Brain pericyte (primary cell): ENCODE data around the gene PHPT1.
A peak's percentile ranks its signal among the peaks of the same experiment; 100 is the strongest.
"Not testable (repeated sequence)": the region's sequence is repeated elsewhere in the genome, so short reads cannot be mapped to it uniquely, and the experiment has no call there.

Experiments used
- DNase-seq: peaks from one replicate; pipeline ENCODE4 v3.0.0-alpha.2; 2012; ENCODE audit warnings: low read depth, low spot score

The PHPT1 gene

DNA sequence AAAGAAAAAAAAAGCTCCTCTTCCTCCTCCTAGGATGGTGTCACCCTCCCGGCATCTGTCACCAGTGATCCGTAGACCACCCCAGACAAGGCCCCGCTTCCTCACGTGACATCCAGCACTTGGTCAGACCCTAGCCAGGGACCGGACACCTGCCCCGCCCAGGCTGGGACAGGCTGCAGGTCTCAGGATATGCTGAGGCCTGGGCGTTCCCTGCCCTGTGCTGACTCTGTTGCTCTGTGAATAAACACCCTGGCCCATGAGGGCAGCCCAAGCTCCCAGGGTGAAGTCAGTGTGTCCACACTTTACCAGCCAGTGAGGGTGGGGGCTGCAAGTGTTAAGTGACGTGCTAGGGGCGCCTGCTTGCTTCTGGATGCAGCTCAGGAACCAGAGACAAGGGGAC is 11.3 kb downstream of the PHPT1 start:
- DNase-seq, result no peak

DNA sequence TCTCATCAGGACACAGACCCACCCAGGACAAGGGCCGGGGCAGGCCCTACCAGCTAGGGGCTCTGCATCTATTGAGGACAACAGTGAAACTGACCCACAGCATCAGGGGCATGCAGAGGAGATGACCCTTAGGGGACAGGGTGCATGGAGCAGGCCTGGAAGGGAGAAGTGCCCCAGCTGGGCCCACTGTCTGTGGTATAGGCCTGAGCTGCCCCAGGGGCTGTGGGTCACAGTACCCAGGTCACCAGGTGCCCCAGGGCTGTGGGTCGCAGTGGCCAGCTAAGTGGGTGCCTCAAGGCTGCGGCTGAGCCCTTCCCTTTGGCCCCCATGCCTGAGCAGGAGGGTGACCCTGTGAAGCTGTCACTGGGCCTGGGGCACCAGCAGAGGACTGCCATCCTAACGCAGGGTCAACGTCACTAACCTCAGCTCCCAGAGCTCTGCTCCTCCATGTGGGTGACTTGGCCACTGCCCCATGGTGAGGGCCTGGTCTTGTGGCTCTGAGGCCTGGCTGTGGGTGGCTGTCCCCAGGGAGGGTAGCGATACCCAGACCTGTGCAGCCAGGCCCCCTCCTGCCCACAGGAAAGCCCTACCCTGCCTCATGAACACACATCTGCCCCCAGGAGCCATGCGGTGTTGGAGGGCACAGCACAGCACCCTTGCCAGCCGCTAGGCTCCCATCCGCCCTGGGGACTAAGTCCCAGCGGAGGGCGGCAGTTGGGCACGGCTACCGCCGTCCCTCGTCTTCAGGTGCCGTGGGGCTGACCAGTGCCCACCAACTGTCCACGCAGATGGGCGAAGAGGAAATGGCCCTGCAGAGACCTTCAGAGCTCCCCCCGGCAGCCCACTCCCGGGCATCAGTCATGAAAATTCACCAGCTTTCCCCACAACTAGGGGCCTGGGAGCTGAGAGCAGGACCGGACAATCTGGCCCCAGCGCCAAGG is 12.0 kb downstream of the PHPT1 start:
- no peak for DNase-seq

DNA sequence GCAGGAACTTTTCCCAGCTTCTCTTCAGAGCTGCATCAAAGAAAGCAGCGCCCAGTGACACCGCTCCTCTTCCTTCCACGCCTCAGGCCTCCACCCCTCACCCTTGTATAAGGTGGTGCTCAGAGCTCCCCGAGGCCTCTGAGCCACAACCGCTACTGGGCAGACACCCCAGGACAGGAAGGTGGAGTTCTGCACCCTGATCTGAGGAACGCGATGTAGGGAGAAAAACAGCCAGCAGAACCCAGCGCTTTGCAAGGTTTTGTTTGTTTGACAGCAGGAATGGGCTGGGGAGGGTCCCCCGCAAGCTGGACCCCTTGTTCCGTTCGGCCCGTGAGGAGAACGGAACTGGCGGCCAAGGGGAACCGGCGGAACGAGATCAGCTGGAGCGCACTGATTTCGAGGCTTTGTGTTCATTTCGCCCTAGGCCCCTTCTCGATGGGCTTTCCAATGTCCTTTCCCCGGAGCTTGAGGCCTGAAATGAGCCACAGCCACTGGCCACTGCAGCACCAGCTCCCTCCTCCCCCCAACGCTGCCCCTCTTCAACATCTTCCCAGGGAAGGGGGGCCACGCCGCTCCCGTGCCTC is 12.8 kb downstream of the PHPT1 start:
- no peak for DNase-seq

DNA sequence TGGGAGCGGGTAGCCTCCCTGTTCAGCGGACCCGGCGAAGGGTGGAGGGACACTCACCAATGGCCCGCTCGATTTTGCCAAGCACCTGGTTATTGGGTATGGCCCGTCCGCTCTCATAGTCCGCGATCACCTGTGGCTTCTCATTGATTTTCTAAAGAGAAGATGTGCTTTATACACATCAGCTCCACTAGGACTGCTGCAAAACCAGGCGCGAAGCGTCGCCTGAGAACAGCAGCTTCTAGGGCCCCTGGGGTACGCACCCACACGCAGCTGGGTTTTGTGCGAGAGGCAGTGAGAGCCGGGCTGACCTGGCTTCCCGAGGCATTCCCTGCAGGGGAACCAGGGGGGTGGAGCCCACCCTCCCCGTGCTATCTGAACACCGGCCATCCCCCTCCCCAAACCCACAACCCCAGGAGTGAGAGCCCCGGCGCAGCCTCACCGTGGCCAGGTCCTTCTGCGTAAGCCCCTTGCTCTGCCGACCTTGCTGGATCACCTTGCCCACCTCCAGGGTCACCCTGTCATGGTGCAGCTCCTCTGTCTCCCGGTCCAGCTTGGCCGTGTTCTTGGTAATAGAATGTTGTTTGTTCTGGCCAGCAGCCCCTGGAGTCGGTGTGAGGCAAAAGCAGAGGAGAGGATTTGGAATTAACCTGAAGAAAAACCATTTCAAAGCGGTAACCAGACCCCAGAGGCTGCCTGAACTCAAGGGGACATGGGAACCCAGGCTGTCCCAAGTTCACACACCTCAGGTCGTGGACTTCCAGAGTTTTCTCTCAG is 13.8 kb downstream of the PHPT1 start:
- no peak for DNase-seq

DNA sequence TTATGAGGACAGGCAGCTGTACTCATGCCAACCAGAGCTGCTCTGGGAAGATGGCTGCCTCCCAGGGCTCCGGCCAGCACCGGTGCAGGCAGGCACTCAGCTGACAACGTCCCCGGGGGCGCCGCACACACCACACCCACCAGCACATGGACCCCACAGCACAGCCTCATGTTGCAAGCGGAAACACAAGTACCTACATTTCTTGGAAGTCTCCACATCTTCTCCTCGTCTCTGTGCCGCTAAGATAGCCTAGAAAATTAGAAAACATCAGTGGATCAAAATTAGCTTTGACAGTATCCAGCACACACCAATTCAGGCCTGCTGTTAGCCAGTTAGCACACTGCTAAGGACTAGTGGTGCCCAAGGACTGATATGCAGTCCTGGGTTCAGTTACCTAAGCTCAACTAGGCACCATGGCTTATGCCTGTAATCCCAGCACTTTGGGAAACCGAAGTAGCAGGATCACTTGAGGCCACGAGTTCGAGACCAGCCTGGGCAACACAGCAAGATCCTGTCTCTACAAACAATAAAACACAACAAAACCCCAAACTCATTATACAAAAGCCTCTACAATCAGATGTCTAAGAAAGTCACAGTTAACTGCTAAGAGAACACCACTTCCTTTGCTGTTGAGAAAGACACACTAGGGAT is 14.5 kb downstream of the PHPT1 start:
- no peak for DNase-seq

DNA sequence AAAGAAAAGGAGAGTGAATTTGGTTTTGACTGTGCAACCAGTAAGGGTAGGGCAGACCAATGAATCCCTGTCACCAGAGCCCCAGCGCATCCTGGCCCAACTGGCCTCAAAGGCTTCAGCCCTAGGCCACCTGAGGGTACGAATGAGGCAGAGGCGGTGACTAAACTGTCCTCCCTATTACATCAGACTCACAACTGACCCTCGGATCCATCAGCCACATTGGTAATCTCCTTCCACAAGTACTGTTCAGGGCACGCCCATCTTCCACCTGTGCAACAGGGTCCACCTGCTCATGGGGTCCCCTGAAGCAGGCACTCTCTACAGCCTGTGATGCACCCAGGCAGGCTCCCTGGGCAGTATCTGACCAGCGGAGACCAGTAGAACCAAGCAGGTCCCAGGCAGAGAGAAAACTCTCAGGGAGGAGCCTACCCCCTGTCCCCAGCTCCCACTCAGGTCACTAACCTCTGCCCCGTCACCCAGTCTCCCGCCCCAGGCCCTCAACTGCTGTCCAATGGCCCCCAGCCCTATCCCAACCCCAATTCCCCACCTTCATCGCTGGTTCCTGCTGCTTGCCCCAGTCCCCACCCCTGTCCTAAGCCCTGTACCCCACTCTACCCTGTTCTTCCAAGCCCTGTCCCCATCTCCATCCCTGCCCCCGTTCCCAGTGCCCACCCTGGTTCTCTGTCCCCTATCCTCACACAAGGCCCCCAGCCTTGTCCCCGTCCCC is 16.0 kb downstream of the PHPT1 start:
- no peak for DNase-seq

DNA sequence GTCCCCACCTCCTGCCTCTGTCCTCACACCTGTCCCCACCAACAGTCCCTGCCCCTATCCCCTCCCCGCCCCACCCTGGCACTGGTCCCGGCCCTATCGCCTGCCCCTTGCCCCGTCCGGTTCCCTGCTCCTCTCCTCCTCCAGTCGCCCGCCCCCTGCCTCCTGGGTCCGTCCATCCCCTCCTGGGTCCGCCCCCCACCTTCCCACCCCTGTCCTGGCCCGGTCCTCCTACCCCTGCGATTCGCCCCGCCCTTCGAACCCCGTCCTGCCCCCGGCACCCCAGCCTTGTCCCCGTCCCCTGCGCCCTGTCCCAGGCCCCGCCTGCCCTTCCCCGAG is 16.5 kb downstream of the PHPT1 start:
- DNase-seq, result no peak

DNA sequence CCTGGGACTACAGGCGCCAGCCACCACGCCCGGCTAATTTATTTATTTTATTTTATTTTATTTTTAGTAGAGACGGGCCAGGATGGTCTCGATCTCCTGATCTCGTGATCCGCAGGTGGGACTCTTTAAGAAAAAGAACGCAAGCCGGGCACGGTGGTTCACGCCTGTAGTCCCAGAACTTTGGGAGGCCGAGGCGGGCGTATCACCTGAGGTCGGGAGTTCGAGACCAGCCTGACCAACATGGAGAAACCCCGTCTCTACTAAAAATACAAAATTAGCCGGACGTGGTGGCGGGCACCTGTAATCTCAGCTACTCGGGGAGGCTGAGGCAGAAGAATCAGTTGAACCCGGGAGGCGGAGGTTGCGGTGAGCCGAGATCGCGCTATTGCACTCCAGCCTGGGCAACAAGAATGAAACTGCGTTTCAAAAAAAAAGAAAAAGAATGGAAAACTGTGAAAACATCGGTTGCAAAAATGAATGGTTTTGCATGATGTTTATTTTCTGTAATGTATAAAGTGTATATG is 17.8 kb downstream of the PHPT1 start:
- not testable (repeated sequence) for DNase-seq

DNA sequence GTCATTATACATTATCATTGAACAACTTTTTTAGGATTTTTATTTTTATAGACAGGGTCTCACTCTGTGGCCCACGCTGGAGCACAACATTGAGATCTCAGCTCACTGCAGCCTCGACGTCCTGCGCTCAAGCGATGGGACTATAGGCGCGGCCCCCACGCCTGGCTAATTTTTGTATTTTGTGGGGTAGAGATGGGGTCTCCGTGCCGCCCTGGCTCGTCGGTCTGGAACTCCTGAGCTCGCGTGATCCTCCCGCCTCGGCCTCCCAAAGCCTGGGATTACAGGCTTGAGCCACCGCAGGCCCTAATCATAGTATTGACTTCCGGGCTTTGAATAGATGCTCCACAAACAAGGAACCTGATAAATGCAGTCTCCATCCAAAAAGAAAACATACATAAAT is 18.3 kb downstream of the PHPT1 start:
- no peak for DNase-seq

DNA sequence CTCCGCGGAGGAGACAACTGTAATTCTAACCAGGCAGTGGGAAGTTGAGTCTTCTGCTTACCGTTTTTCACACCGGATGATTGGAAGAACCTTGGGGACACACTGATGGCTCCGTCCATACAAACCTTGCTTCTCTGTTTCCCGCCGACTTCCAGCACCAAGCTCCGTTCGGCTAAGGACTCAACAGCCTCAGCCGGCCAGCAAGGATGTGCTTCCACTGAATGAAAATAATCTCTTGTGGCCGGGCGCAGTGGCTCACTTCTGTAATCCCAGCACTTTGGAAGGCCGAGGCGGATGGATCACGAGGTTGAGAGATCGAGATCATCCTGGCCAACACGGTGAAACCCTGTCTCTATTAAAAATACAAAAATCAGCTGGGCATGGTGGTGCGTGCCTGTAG is 18.7 kb downstream of the PHPT1 start:
- DNase-seq, result no peak

DNA sequence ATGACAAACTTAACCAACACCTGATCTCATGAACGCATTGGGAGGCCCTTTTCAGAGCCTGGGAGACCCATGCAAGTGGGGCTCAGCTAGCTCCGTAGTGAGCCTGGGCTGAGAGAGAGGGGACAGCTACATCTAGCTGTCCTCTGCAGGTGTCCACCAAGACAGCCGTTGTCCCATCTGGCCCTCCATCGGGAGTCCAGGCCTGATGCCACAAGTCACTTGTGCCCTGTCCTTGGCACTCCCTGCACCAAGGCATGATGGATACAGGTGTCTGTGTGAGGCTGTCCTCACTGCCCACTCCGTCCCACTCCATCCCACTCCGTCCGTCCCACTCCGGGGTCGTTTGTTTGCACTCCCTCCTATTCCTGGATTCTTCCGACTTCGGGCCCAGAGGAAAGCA is 19.4 kb downstream of the PHPT1 start:
- DNase-seq, result no peak

DNA sequence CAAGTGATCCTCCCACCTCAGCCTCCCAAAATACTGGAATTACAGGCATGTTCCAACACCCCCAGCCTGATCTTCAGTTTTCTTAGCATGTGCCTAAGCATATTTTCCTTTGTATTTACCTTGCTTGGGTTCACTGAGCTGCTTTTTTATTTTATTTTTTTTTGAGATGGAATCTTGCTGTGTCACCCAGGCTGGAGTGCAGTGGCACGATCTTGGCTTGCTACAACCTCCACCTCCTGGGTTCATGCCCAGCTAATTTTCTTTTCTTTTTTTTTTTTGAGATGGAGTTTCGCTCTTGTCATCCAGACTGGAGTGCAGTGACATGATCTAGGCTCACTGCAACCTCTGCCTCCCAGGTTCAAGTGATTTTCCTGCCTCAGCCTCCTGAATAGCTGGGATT is 20.4 kb downstream of the PHPT1 start:
- DNase-seq, result not testable (repeated sequence)

DNA sequence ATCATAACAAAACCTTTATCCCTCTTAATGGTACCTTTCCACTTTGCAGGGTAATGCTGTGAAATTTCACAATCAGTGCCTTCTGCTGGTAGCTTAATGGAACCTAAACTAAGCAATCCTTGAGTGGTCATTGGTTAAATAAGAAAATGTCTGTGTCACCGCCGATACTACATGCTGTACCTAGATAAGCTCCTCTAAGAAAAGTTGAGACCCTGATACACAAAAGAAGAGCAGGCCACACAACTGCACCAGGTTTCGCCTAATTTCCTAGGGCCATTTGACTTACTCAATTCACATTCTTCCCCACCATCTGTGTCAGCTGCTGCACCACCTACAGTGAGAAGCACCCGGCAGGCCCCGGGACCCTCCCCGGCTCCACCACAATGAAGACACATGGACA is 25.9 kb downstream of the PHPT1 start:
- DNase-seq, result no peak

DNA sequence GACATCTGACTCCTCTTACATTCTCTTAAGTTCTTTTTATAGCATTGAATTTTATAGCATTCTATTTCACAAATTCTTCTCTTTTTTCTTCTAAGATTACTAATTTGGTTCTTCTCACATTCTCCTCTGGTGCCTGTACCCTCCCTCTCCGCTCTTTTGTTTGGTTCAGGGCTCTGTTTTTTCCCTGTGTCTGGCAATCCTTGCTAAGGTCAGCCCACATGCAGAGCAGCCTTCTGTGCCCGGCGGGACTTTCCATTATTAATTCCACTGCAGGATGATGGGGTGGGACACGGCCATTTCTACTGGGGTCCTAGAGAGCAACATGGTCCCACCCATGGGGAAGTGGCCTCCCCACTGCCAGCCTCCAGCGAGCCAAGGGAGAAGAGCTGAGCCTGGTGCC is 27.3 kb downstream of the PHPT1 start:
- DNase-seq, result no peak

DNA sequence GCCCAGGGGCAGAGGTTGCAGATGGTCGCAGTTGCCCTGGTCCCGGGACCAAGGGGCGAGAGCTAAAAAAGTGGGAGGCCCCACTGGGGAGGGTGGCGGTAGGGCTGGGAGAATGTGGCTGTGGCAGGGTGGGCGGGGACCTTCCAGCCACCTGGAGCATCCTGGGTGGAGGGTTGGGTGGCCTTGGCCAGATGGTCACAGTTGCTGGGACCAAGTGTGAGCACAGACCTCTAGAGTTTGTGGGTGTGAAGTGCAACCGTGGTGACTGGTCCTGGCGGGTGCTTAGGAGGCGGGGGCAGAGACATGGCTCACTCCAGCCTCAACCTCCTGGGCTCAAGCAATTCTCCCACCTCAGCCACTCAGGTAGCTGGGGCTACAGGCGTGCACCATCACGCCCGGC is 31.4 kb downstream of the PHPT1 start:
- no peak for DNase-seq

DNA sequence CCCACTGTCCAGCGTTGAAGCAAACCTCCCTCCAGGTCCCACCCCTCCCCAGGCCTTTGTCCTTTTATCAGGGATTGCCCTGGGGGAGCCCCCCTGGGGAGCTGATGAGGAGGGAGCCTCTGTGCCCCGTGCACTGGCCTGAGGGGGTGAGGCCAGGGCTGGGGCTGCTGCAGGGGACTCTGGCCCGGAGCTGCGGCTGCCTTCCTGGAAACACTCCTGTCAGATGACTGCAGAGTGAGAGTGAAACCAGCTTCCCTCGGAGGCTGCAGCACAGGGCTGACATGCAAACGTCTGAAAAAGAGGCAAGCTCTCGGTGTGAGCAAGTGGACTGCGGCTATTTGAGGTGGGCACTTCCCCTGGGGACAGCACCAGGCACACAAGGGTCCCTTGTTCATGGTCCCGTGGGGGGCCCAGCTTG is 32.5 kb downstream of the PHPT1 start:
- no peak for DNase-seq

DNA sequence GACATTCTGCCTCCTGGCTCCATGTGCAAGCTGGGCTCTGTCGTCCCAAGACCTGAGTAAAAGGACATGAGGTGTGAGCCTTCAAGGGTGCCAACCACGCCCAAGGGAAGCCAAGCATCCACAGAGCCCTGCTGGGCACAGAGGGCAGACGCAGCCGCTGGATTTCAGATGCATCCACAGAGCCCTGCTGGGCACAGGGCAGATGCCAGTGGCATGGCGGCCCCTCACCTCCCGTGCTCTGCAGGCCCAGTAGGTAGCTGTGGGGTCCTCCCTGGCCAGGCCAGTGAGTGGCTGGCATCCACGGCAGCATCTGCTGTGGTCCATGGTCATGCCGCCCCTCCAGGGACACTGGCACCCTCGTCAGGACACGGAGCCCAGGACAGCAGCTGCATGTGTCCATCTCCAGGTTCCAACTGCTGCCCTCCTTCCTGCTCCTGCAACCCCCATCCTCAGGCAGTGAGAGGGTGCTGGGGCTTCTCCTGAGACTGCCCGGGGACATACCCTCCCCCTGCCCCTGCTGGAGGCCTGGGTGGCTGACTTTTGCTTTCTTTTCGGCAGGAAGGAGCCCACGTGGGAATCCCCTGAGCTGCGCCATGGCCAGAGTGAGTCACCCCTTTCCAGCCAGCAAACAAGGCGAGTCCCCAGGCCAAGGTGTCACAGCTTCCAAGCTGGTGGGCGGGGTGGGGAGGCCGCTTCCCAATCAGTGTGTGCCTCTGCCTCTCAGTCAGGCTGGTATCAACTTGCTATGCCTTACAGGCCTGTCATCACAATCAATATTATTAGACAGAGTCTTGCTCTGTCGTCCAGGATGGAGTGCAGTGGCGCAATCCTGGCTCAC is 33.1 kb downstream of the PHPT1 start:
- DNase-seq, result no peak

DNA sequence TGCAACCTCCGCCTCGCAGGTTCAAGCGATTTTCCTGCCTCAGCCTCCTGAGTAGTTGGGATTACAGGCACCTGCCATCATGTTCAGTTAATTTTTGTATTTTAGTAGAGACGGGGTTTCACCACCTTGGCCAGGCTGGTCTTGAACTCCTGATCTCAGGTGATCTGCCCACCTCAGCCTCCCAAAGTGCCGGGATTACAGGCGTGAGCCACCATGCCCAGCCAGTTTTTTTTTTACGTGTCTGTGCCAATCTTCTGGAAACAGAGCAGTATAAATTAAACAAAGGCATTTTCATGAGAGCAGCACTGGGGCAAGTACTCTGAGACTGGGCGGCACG is 33.7 kb downstream of the PHPT1 start:
- not testable (repeated sequence) for DNase-seq

DNA sequence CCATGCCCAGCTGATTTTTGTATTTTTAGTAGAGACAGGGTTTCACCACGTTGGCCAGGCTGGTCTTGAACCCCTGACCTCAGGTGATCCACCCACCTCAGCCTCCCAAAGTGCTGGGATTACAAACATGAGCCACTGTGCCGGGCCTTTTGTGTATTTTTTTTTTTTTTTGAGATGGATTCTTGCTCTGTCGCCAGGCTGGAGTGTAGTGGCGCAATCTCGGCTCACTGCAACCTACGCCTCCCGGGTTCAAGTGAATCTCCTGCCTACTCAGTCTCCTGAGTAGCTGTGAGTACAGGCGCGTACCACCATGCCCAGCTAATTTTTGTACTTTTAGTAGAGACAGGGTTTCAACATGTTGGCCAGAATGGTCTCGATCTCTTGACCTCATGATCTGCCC is 34.5 kb downstream of the PHPT1 start:
- DNase-seq, result not testable (repeated sequence)

DNA sequence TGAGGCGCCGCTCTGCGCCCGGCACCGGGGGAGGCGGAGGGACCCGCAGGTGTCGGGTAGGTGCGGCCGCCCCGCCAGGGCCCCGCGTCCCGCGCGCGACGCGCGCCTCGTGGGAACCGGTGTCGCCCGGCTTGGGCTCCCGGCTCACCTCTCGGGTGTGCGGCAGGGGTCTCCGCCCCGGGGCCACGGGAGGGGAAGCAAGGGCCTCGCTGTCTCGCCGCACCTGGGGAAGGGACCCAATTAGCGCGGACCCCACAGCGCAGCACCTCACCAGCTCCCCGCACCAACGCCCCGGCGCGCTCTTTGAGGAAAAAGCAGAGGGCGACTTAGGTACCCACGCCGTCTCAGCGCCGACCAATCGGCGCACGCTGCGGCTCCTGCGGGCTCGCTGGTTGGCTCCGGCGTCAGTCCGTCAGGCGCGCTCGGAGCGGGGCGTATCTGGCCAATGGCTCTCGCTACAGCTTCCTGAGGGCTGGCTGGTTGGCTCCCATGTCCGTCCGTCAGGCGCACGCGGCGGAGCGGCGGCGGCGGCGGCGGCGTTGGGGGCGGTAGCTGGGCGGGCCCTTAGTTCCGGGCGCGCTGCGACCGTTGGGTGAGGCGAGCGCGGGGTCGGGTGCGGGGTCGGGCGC is 36.9 kb downstream of the PHPT1 start, which contains the start of gene TRAF2:
TRAF2 (plus strand) TSS at position 567 of the 629 bp plus-strand sequence. CDS start 12,225 bp downstream, outside the sequence.
- DNase-seq, result peak; percentile 100
